HG03196 (cell line): Measurements from ENCODE around the gene GSTA2.
"Not testable (repeated sequence)": the region's sequence is repeated elsewhere in the genome, so short reads cannot be mapped to it uniquely, and the experiment has no call there.

Source experiments
- ATAC-seq: cut with Tn5 transposase; IDR thresholded peaks from one replicate; pipeline ENCODE4 v1.9.1; 2021; ENCODE audit not compliant: unreplicated experiment

The GSTA2 gene

DNA sequence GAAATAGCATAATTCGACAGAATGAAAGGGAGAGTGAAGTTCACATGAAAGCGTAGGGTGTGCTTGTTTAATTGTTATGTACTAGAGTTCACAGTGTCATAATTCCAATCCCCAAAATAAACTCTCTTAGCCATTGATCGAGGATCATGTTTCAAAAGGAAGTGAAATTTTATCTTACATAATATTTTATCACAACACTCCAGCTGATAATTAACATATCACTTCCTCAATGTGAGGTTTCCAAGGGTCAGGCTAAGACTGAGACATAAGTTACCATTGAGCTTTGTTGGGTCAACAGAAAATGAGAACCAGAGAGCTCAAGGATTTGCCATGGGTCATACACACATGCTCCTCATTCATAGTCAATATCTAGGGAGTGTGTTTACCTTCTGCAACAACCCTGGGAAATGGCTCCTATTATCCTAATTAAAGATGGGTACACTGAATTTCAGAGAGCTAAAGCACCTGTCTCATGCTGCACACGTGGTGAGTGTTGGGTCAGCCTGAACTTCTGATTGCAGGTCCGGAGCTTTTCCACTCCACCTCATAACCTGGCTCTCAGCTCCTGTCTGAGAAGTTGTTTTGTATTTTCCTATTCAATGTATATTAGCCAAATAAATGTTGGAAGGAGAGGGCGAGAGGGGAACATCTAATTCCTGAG lies 3.0 kb downstream of the GSTA2 start:
- ATAC-seq: no peak

DNA sequence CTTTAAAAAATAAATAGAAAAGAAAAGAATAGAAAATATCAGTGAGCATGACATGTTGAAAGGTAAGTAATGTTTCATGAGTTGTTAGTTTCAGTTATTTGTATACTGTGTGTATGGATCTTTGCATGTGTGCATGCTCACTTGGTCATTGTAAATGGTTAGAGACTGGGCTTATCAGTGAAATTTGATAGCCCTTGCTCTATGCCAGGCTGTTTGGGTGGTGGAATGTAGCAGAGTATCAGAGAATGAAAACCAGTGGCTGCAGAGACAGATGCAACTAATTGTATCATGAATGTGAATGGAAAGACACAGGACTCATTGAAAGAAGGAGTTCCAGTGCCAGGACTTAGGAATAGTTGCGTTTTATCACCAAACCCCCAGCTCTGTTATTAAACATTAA lies 4.2 kb downstream of the GSTA2 start:
- no peak for ATAC-seq

DNA sequence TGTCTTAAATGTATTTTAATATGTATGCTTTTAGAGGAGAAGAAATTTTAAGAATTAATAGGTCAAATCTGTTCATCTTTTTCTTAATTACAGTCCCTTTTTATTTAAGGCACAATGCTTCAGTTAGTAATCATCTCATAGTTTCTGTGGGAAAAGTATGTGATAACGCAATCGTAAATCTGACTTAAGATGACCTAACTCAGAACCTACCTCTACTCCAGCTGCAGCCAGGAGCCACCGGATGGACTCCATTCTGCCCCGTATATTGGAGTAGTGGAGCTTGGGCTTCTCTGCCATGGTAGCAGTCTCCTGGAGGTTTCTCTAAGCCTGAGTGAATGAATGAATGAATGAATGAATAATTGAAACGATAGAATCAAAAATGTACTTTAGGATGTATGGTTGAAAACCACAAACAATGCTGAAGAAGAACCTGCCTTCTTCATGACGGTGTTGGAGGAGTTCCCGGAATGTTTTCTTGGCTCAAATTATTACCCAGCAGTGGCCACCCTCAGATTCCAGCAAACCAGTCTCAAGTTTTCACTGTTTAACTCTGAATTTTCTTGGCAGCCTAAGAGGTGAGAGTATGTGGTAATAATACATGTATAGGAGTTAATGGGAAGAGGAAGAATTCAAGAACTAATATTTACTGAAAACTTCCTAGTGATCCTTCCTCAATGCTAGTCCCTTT lies 5.5 kb downstream of the GSTA2 start:
- ATAC-seq: not testable (repeated sequence)

DNA sequence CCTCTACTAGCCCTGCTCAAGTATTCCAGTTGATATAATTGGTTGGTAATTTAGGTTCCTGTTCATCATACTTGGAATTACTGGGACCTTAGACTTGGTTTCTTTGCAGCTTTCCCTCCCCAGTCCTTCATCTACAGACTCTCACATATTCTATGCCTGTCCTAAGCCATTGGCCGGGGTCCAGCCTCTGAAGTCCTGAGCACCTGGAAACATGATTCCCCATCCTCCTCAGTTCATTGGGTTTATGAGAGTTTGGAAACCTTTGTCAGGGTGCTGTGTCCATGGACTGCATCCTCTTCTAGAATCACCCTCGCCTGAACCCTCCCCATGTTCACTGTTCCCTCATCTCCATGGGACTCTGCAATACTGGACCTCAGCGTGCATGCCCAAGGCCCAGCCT lies 8.8 kb downstream of the GSTA2 start:
- no peak for ATAC-seq

DNA sequence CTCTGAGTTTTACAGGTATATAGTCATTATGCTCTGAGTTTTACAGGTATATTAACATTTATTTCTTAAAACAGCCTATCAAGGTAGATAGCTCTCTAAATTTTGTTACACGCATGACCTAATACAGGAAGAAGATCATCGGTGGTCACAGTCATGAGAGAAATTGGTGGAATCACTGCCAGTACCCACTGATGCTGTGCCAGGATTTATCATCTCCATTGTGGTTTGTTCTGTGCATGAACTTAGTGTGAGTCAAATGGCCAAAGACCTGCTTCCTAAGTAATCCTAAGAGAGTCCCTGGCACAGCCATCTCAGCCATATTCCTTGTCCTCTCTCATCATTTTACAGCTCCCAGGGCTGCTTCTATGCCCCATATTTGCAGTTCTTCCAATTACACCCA lies 10.1 kb downstream of the GSTA2 start:
- ATAC-seq: not testable (repeated sequence)

DNA sequence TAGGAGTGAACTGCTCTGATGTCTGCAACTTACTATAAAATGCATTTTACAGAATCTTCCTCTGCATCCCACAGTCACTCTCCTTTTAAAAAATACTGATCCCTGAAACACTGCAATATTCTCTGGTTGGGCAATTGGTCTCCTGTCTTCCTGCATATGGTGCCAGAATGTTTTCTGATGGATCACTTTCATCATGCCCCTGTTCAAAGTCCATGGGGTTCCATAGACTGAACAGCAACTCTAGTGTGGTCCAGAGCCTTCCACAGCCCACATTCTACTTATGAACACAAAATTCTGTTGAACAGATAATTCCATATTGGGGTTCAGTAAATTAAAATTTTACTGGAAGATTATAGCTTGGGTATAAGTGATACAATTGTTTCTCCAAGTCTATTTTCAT lies 11.0 kb downstream of the GSTA2 start:
- no peak for ATAC-seq

DNA sequence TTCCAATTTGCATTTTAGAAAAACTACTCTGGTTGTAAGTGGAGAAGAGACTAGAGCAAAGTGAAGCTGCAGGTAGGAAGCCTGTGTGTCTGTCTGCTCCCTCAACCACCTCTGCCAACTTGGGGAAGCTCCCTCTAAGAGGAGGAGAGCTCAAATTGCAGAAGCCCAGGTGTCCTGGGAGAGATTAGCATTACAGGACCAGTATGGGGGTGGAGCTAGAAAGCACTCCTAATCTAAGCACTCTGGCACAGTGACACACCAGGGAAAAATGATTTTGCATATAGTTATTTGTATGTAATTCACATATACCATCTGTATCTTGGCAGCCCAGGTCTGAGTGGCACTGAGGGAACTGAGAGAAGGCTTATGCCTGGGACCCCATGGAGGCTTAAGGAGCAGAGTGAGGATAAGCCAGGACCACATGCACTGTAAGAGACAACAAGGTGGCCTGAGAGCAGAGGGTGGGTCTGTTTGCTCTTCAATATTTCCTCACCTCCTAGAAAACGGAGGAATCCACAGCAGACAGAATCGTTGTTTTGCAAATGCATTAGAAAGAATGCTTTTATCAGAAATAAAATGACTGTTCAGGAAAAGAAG lies 13.6 kb downstream of the GSTA2 start:
- ATAC-seq: no peak

DNA sequence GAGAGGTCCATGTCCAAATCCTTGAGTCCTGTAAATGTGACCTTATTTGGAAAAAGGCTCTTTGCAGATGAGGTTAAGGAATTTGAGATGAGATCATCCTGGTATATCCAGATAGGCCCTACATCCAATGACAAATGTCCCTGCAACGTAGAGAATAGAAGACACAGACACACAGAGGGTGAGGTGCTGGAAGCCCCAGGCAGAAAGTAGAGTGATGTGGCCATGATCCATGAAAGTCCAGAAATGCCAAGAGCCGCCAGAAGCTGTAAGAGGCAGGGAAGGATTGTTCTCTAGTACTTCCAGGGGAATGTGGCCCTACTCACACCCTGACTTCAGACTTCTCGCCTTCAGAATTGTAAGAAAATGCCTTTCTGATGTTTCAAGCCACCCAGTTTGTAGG lies 16.0 kb downstream of the GSTA2 start:
- ATAC-seq: not testable (repeated sequence)

DNA sequence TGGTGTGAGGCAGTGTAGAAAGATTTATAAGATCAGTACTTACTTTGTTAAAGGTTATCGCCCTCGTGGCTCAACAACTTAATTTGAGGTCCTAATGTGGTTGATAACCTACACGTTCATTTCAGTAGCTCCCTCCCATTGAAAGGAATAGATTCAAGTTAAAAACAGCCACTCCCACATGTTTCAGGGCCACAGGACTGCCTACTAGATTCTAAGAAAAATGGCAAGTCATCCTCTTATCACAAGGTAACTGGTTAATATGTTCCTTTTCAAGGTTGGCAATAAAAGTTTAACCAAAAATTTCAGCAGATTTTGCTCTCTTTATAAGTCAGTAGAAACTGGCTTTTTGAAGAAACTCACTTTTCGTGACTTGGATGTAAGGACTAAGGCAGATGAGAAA lies 17.1 kb downstream of the GSTA2 start:
- ATAC-seq: no peak

DNA sequence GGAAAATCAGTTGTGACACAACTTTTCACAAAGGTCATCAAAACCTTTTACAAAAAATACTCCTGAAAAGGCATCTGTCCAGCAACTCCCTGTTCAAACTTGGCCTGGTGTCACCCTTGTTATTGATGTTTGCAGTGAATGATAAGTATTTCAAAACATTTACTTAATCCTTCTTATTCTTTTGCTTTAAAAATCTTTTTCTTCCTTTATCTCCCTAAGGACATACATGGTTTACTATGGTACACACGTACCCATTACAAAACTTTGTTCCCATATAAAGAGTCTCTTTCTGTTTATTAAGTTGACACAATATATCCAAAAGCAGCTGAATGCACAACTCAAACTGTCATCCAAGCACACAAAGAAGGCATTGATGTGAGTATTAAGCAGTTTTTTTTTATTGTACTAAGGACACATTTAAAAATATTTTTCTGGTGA lies 17.5 kb downstream of the GSTA2 start:
- ATAC-seq: no peak

DNA sequence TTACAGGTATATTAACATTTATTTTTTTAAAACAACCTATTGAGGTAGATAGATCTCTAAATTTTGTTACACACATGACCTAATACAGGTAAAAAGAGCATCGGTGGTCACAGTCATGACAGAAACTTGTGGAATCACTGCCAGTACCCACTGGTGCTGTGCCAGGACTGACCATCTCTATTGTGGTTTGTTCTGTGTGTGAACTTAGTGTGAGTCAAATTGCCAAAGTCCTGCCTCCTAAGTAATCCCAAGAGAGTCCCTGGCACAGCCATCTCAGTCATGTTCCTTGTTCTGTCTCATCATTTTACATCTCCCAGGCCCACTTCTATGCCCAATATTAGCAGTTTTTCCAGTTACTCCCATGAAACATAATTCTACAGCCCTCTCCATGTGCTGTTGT lies 21.4 kb downstream of the GSTA2 start:
- no peak for ATAC-seq

DNA sequence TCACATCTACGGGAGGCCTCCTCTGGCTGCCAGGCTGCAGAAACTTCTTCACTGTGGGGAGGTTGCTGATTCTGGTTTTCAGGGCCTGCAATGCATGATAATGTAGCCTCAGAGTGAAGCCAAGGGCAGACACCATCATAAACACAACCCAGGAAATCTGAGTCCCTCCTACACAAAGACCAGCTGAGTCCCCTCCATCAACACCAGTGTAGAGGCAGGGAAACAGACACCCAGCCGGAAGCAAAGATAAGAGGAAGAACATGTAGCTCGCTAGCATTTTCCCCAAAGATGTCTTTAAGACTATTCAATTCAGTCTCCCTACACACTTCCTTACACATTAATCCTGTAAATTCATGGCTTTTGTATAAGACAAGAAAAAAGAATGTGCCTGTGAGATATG lies 23.6 kb downstream of the GSTA2 start:
- ATAC-seq: no peak

DNA sequence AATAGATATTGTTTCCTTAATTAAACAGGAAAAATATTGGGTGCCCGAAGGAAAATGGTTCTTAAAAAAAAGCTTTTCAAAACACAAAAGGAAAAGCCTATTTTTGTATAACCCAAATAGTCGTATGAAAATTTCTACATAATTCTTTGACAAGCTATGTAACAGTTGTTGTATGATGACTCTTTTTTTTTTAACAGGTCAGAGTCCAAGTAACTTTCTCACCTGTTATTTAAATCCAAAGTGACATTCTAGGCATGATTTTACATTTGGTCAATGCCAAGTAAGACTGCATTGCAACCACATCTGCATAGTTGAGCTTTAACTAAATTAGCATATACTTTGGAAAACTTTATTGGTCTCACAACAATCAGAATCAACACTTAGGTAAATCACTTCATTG lies 24.1 kb downstream of the GSTA2 start:
- no peak for ATAC-seq

DNA sequence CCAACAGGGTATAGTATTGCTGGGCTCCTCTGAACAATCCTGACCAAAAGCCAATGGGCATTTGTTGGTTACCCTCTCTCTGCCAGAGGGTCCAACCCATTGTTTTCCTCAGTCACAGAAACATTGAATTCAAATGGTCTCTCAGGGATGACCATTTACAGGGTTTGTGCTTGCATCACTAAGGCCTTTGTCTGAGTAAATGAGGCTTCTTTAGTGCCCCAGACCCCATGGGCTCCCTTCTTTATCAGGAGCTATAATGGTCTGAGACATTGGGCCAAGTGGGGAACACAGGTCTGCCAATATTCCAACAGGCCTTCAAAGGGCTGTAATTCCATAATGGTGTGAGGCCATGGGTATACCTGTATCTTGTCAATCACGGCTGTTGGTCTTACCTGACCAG lies 27.1 kb downstream of the GSTA2 start:
- ATAC-seq: no peak

DNA sequence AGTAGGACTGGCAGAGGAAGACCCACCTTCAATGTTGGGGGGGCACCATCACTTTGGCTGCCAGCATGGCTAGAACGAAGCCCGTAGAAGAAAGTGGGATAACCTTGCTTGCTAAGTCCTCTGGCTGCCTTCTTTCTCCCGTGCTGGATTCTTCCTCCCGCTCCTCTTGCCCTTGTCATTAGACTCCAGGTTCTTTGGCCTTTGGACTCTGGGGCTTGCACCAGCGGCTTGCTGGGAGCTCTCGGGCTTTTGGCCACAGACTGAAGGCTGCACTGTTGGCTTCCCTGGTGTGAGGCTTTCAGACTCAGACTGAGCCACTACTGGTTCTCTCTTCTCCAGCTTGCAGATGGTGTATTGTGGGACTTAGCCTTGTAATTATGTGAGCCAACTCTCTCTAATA lies 28.2 kb downstream of the GSTA2 start:
- ATAC-seq: no peak

DNA sequence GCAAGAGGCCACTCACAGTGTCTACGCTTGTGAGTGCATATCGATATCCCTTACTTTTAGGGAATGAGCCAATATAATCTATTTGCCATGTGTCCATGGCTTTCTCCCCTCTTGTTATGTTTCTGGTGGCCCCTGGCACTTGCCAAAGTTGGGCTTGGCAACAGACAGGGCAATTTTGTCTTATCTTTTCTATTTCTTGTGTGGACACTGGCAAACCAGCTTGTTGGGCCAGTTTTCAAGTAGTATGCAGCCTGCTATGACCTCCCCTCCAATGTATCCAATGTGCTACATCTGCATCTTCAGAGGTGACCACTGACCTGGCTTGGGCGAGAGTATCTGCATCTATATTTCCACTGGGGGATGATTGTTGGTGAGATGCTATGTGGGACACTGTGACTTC lies 29.2 kb downstream of the GSTA2 start:
- ATAC-seq: no peak

DNA sequence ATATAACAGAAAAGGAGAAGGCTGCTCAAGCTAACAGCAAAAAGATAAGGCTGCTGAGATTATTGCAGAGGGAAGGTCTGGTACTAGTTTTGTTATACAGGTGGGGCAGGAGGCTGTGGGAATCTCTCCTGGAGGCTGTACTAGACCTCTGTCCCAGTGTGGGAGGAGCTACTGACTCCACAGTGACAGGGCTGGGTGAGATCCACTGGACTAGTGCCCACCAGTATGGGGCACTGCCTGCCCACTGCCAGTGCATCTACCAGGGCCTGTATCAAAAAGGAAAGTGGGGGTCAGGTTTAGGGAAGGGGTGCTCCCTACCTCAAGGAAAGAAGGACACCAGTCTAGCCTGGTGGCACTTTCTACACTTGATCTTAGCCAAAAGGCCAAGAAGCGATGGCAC lies 30.1 kb downstream of the GSTA2 start:
- ATAC-seq: no peak

DNA sequence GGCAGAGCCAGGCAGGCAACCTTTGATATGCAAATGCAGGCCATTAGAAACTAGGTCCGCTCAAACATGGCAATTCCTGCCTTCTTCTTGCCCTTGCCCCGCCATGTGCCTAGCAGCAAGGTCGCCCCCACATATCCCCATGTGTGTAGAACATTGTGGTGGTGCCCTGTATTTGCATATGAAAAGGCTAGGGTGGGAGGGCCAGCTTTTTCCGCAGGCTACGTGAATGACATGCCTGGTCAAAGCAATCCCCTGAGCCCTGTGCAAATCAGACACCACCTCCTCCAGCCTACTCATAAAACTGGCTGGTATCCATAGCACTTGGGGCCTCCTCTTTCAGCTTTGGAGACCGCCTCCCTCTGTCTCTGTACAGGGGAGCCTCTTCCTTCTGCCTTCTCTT lies 31.6 kb downstream of the GSTA2 start:
- ATAC-seq: no peak

DNA sequence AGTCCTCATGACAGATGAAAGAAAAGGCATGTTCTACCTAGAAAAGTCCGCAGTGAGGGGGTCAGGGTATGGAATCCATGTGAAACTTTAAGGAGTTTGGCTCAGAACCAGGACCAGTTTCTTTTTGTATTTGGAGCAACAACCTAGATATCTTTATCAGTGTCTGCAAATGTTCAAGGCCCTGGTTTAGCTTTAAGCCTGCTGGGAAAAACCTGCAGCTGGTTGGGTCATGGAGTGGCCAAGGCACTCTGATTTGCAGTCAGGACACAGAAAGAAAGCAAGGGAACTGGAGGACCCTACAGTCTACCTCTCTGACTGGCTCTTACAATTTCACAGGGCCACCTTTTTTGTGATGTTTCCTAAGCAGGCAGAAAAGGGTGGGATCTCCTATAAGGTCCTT lies 33.7 kb downstream of the GSTA2 start:
- no peak for ATAC-seq

DNA sequence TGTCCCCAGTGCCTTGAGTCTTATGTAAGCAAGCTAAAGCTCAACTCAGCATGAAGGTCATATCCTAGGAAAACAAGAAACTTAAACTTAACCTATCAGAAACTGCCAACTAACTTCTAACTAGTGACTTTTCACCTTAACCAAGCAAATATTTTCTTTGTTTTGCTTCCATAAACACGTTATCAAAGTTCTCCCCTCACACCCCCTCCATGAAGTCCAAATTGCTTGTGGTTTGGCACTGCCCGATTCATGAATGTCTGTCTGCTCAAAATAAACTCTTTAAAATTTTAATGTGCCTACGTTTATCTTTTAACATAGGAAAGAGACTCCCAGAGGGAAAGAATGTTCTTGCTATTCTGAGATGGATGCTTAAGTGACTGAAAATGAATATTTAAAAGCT lies 34.9 kb downstream of the GSTA2 start:
- no peak for ATAC-seq

DNA sequence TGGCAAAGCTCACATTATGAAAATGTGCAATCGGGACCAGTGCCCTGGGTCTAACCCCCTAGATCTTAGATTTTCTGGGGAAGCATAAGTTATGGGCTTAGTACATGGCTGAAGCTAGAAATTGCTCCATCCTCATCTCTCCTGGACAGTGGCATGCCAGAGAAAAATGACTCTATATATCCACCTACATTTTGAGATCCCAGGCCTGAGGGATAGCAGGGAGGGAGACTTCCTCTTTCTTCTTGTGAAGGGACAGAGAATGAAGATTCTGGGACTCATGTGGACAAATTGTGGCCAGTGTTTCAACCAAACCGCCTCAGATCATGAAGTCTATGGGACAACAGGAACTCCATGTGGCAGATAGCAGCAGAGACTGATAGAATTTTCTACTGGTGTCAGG lies 35.4 kb downstream of the GSTA2 start:
- no peak for ATAC-seq

DNA sequence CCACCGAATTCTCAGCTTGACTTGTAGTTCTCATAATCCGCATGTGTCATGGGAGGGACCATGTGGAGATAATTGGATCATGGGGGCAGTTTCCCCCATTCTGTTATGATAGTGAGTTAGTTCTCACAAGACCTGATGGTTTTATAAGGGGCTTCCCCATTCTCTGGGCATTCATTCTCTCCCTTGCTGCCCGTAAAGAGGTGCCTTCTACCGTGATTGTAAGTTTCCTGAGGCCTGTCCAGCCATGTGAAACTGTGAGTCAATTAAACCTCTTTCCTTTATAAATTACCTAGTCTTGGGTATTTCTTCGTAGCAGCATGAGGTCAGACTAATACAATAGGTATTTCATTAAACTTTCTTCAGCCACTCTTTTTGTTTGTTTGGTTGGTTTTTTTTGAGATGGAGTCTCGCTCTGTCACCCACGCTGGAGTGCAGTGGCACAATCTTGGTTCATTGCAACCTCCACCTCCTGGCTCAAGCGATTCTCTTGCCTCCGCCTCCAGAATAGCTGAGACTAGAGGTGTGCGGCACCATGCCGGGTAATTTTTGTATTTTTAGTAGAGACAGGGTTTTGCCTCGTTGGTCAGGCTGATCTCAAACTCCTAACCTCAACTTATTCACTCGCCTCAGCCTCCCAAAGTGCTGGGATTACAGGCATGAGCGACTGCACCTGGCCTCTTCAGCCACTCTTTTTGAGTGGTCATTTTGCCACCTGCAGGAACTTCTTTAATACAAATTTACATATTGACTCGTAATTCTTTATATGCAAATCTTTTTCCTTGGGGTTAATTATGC lies 36.3 kb downstream of the GSTA2 start:
- ATAC-seq: no peak
